Nucleus accumbens (tissue), 56 donors: Measurements from ENCODE around the gene NTRK3.
A peak's percentile ranks its signal among the peaks of the same experiment; 100 is the strongest.

Source experiments
- DNase-seq, 56 donors: peaks; one replicate each; lab custom pipeline; 2025; lab: John Stamatoyannopoulos, UW

The NTRK3 gene

DNA sequence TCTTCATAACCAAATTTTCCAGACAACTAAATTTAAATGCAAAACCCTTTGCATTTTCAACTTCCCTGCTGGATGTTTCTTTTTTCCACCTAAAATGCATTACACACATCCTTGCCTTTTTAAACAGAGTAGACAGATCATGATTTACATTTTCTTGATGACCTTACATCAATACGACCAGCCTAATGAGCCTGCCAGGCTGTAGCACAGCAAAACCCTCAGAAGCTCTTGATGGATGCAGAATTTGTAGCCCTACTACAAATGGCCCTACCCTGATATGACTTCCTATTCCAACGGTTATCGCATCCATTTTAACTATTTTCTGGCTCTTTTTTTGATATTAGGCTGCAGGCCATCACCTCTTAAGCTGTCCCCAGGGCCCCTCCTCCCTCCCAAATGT is 66.3 kb downstream of the NTRK3 start:
- no peak for DNase-seq

DNA sequence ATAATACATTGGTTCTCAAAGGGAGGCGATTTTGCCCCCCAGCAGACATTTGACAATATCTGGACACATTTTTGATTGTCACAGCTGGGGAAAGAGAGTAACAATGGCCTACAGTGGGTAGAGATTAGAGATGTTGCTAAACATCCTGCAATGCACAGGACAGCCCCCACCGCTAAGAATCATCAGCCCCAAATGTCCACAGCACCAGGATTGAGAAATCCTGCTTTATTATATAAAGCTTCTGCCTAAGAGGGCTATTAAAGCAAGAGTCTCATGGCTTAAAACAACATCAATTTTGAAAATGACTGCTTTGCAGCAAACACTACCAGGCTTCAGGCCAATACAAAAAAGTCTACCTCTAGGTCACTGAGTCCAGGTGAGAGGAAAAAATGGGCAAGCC is 68.2 kb downstream of the NTRK3 start:
- no peak for DNase-seq

DNA sequence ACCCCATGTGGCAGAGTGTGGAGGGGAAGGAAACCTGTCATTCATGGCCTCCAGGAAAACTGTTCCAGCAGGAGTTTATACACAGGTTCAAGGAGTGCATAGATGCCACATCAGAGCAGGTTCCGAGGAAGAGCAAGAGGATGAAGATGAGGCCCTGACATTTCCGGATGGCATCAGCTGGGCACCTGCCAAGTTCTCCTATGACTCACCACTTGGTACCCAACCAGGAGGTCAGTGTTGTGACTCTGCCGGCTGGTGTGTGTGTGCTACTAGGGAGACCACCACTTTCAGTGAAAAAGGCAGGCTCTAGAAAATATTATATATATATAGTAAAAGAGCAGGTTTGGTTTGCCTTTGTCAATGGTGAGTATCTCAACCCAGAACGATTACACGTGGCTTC is 69.3 kb downstream of the NTRK3 start:
- peak in 11 of 56 donors; percentile 3 to 78 (median 22) for DNase-seq

DNA sequence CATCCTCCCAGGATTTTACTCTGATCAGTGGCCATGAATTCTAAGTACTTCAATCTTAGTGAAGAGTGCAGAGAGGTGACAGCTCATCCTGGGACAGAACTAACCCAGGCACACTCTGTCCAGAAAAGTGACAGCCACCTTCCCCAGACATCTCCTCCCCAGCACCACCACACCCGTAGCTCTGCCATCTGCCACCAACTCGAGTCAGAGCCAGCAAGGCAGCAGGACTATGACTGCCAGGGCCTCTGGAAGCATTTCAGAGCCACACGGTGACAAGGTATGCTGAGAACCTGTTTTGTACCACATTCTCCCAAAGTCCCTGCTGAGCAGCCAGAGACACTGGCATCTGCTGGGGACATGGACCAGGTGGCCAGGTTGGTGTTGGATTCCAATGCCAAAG is 71.0 kb downstream of the NTRK3 start:
- DNase-seq = no peak

DNA sequence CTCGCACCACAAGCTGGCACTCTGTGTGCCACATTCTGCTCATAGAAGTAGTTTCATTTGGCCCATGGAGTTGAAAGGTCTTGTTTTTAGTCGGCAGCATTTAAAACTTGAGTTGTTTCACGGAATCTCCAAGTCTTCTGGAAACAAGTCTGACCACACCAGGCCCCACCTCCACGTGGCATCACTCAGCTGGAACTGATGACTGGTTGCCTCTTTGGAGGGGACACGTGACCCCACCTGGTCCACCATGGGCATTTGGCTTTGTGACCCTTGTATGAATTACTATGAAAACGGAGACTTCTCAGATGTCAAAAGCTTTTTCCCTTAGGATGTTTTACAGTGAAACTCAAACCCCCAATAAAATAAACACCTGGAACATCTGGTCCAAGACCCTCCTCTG is 74.9 kb downstream of the NTRK3 start:
- no peak for DNase-seq

DNA sequence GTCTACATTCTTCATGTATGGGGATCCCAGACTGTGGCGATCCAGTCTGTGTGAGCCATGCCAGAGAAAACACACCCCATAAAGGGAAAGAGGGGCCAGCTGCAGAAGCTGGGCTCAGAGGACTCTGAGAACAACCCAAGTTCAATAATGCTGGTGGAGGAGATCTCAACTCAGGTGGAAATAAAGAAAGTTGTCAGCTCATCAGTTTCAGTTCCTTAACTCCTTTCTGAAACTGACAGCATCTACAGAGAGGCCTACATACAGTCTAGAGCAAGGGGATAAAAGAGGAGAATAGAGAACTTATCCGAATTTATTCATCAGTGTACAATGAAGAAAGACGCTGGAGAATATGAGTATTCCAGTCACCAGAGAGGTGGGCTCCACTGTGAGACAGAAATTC is 77.0 kb downstream of the NTRK3 start:
- DNase-seq = no peak

DNA sequence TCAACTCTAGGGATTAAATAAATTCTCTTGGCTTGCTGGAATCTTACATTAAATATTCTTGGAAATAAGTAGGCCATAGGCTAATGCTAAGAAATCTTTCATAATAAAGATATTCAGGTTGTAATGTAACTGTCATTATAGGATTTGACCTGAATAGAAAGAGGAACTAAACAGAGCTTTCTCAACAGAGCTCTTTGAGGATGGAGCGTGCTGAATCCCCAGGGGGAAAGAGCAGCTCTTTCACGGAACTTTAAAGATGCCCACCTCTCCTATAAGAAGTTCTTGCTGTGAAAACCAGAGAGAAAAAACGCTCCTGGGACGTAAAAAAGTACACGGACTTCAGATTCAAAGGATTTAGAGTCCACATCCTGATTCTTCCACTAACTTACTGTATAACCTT is 77.9 kb downstream of the NTRK3 start:
- DNase-seq = no peak

DNA sequence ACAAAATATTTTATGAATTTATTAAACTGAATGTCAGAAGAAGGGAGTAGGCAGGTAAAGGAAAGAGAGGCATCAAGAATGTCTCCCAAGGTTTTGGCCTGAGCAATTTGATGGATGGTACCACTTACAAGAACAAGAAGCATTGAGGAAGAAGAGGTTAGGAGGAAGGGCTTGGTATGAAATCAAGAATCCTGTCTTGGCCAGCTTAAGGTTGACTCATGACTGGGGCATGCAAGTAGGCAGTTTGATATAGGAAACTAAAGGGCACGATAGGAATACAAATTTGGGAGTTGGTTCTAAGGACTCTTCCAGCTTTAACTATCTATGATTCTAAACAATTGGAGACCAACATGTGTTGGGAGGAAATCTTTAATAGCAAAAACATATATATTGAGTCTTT is 79.1 kb downstream of the NTRK3 start:
- no peak for DNase-seq

DNA sequence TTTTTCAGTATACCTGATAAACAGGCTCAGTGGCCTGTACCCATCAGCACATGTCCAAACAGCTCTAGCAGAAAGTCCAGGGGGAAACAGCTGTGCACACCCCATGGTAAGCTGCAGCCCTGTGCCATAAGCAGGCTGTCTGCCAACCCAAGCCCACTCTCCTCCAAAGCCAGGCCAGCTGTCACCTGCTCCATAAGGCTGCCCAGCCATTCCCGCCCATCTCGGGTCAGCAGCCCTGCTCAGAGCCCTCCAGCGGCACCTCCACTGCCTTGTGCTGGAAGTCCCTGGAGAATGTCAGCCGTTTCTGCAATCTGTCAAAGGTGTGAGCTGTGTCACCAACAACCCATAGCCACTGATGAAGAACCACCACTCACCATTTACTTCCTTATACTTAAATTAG is 82.0 kb downstream of the NTRK3 start:
- DNase-seq = no peak

DNA sequence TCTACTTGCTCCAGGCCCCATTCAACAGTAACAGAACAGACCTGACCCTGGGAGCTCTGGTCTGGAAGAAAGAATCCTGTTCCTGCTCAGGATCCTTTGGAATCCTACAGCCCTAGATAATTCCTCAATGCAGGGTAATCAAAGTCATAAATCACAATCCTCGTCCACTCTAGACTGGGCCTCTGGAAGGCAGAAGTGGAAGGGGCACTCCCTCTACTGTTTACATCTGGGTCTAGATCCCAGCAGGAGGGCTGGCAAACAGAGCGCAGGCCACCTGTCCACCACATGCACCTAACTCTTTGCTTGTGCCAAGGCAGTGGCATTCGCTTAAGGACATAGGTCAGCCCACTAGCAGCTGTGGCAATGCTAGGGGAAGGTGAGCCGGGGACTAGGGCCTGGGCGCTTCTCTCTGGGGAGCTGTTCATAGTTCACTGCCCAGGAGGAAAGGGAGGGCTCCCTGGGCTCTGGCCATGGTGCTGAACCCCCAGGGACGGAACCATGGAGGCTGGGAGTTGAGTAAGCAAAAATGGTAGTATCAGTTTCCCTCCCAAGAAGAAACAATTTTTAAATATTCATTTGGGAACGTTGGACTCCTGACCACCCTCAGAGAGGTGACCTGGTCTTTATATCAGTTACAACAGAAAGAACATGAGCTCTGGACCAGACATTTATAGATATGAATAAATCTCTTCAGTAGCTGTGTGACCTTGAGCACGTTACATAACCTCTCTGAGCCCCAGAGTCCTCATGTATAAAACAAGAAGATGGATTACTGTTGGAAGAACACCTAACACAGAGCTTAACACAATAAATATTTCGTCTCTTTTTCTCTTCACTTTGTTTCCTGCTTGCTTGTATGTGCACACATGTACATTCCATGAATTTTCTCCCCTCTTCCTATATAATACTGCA is 90.2 kb downstream of the NTRK3 start:
- no peak for DNase-seq

DNA sequence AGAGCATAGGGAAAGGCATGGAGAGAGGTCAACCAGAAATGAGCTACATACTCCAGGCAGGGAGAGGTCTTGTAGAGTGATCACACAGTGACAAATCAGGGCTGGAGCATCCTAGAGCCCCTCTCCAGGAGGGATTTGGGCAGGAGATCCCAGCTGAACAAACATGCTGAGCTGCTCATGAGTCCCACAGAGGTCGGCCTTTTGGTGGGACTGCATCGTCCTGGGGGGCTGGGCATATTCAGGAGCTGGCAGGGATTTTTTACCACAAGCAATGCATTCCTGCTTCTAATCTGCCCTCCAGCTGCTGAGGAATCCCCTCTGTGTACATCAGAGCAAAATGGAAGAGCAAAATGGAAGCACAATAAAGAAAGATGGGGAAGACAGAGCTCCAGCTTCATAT is 94.9 kb downstream of the NTRK3 start:
- no peak for DNase-seq

DNA sequence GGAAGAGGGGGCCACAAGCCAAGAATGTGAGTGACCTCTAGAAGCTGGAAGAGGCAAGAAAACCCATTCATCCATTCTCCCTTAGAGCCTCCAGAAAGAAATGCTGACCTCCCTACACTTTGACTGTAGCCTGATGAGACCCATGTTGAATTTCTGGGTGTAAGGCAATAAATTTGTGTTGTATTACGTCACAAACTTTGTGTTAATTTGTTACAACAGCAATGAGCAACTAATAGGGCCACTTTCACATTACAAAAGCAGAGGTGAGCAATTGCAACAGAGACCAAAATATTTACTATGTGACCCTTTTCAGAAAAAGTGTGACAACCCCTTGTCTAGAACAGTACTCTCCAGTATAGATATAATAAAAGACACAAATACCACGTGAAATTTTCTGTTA is 101.2 kb downstream of the NTRK3 start:
- DNase-seq = no peak

DNA sequence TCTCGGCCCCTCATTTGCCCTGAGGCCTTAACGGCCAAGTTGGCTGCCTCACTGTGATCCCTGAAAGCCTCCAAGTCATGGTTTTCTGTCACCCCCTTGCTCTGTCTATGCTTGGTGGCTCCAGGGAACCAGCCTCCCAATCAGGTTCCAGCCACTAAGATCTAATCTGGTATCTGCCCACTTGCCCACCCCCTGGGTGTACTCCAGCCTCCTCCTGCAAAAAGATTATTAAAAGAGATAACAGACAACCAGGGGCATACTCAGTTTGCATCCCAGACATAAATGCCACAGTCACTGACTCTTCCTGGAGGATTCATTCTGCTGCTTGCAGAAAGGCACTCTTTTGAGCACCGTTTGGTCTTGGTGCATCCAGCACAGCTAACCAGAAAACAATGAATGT is 103.9 kb downstream of the NTRK3 start:
- DNase-seq = no peak

DNA sequence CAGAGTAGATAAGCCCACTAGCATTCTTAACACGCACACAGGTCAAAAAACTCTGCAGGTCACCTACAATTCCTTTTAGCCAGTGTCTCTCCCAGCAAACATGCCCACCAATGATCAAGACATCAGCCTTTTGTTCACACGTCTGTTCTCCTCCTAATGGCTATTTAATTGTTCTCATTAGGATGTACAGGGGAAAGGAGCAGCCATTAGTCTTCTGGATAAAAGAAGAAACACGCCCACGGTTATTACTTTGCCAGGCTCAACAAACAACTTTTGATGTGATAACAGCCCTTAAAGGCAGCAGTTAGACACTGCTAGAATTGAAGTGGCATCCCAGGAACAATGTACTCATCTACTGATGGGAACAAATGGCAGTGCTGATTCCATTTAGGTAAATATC is 108.8 kb downstream of the NTRK3 start:
- DNase-seq = no peak

DNA sequence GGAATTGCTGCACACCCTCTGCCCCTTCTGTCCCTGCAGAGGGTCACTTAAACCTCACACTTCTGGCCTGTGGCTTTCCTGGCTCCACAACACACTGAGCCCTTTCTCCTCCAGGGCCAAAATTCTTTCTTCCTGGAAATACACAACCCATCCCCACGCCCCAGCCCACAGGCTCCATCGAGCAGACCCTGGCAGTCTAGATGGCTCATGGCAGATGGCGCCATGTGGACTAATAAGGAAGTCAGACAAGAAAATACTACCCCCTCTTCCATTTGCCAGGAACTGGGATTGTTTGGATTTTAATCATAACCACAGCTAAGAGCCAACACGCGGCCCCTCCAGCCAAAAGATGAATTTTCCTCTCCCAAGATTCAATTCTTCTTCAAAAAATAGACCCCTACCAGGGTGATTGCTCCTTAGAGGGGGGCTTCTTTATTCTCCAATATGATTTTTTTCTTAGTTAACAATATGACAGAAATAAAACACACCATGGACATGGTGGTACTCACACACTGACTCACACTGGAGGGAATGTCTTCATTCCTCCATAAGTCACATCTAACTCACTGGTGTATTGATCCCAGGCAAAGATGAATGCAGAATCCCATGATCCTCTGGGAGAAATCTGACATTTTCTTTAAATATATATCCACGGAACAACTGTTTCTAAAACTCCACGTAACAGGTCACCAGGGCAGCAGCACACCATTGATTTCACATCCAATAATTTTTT is 111.5 kb downstream of the NTRK3 start:
- no peak for DNase-seq

DNA sequence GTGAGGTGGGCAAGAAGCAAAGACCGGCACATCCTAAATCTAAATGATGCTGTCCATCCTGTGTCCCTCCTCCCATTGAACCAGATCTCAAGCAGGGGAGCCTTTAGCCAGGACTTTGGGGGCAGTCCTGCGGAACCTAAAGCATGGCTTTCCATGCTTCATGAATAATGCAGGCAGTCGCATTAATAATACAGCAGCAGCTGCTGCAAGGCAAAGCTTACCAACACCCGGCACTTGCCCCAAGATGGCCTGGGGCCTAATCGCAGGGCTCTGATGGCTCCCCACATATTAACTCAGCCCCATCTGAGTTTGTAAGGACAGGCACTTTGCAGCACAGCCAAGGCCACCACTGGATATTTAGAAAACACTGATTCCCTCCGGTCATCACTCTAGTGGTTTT is 114.4 kb downstream of the NTRK3 start:
- DNase-seq = no peak

DNA sequence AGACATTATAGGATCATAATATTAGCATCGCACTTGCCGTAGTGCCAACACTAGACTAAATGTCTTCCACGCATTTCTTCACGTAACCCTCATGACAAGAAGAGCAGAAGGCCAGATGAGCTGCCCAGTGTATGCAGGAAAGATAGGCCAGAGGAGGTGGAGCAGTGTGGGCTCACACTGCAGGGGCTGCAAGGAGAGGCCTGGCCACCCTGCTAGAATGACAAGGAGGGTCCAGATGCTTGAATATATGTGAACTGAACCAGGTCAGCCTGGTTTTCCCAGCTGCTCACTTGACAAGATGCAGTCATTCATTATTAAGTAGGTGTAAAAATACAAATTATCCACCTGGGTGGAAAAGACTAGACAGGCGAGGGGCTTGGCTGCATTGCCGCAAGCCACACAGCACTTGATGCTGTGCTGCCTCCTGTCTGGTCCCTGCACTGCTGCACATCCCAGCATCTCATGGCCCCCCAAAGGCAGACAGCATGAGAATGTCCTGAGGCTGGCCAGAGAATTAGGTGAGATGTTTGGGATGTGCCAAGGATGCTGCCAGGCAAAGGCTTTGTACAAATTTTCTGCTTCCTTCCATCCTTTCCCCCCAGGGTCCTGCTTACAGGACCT is 115.2 kb downstream of the NTRK3 start:
- DNase-seq = no peak

DNA sequence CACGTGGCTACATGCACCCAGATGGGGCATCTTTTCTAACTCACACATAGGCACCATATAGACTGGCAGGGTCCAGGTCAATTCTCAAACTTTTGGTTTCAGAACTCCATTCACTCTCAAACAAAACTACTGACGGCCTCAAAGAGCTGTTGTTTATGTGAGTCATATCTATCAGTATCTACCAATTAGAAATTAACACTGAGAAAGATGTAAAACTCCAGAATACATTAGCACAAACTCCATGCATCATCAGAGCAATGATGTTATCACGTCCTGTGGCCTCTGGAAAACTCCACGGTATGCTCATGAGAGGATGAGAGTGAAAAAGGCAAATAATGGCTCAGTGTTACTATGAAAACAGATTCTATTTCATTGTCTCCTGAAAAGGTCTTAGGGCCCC is 116.1 kb downstream of the NTRK3 start:
- no peak for DNase-seq

DNA sequence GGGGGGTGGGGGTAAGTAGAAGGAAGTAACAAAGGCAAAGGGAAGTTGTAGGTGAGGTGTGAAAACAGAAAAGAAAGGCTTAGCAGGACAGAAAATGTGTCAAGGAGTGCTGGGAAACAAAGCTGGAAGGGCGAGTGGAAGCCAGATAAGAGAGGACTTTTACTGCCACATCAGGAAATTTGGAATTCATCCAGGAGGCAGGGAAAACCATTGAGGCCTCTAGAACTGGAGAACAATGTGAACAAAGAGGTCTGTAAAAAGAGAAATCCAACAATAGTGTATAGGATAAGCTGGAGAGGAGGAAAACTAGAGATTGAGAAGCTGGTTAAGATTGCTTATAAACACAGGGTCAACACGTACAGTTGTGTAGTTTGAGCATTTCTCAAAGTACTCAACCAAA is 116.6 kb downstream of the NTRK3 start:
- peak in 1 of 56 donors; percentile 8 for DNase-seq

DNA sequence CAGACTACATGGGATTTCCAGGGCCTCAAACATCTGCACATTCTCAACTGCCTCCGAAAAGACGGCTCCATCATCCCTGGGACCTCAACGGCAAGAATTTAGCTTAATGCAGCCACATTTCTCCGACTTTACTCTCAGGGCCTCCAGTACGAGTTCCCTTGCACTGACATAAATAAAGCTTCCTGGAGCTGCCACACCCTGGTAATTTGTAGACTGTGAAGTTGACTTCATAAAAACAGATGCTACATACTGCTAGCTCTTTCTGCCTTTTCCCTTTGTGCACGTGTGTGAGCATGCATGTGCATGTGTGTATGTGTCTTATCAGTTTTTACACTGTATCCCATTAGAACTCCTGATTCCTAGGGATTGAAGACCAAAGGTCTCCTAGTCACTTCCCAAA is 122.7 kb downstream of the NTRK3 start:
- DNase-seq = no peak

DNA sequence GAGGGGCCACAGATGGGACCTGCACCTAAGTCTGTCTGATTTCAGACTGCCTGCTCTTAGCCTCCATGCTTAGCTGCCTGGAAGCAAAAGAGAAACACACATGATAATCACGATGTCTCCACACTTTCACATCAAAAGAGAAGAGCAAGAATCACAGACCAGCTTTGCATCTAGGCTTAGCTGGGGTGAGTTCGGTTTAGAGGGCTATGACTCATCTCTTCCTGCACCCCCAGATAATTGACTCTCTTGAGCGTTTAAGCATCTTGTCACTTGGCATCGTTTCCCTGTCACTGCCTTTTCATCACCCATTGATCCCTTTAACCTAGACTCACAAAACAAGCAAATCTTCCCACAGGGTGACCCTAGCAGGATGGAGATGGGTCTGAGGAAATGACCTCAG is 124.0 kb downstream of the NTRK3 start:
- peak in 2 of 56 donors; percentile 20 to 28 for DNase-seq

DNA sequence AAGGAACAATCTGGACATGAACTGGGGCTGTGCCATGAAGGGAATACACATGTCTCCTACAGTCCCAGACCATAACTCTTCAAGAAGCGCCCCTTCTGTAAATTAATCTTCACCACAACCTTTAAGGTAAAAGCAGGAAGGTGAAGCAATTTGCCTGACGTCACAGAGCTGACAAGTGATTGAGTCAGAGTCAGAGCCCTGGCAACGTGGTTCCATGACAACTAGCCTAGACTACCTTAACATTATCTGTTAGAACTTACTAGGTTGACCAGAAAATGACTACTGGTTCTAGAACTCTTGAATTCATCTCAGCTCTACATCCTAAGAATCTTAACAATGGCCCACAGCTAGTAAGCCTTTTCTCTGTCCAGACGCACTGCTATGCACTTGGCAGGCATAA is 124.6 kb downstream of the NTRK3 start:
- DNase-seq = no peak
